Activated CD8-positive, alpha-beta memory T cell treated with anti-CD3 and anti-CD28 coated beads, Interleukin-2, amount 10 ng/mL, durations not matched to agents 7 days and 5 days (primary cell): Measurements from ENCODE around the gene ERC2. TPM values are rescaled to one million over a fixed set of nuclear protein-coding genes. Genes with fewer than 3 reads are reported as not detected.
"Not testable (repeated sequence)": the region's sequence is repeated elsewhere in the genome, so short reads cannot be mapped to it uniquely, and the experiment has no call there.

ENCODE experiments used
- ATAC-seq: fragments of 150-1000 bp; cut with Tn5 transposase; one replicate; pipeline ENCODE4 v1.10.0; 2021; ENCODE audit warnings: moderate library complexity
- CTCF ChIA-PET: fragments of 350-600 bp; sonication (Branson Sonifier 250); formaldehyde crosslinking; loops from one replicate; lab custom pipeline; 2021; ENCODE audit warnings: antibody characterized with exemption; lab: Charles Lee
- DNase-seq: peaks from one replicate; pipeline ENCODE4 v3.0.0-alpha.2; 2020
- H3K27ac Mint-ChIP-seq: one replicate; pipeline ENCODE4 v1.8.0; 2021; ENCODE audit warnings: mild to moderate bottlenecking, mixed read lengths
- H3K27me3 Mint-ChIP-seq: one replicate; pipeline ENCODE4 v1.8.0; 2021; ENCODE audit warnings: mixed read lengths
- H3K36me3 Mint-ChIP-seq: one replicate; pipeline ENCODE4 v1.8.0; 2021; ENCODE audit warnings: mild to moderate bottlenecking, mixed read lengths
- H3K4me1 Mint-ChIP-seq: one replicate; pipeline ENCODE4 v1.8.0; 2021; ENCODE audit warnings: mixed read lengths
- H3K4me3 Mint-ChIP-seq: one replicate; pipeline ENCODE4 v1.8.0; 2021; ENCODE audit warnings: mild to moderate bottlenecking, moderate library complexity, mixed read lengths
- H3K9me3 Mint-ChIP-seq: one replicate; pipeline ENCODE4 v1.8.0; 2022; ENCODE audit warnings: low read depth, mixed read lengths
- total RNA-seq, 2 experiments: library from RNA; stranded (reverse); gene quantifications; one replicate each; pipeline ENCODE4 v1.2.3, GENCODE V29; 2021

ERC2 gene
- total RNA-seq, 2 experiments from 2014 or later = not detected

GRCh38 chr3:55512571-55513343 lies 955.5 kb downstream of the ERC2 start:
- DNase-seq (no peak), ATAC-seq (no peak)
- Mint-ChIP-seq H3K27me3 (no peaks in the 10 kb centered on the region), H3K27ac (no peak overlapping the region), H3K4me1 (no peaks in the 10 kb centered on the region), H3K9me3 (no peaks in the 10 kb centered on the region), H3K36me3 (no peaks in the 10 kb centered on the region), H3K4me3 (no peak overlapping the region)
- CTCF ChIA-PET = no interaction called here

- CTCF ChIA-PET = no interaction called here
These were observed 956.2 kb downstream of the ERC2 start for GRCh38 chr3:55511895-55512570.

GRCh38 chr3:55508335-55508734 lies 959.9 kb downstream of the ERC2 start:
- Mint-ChIP-seq H3K27me3 (peaks cover 2% of the 10 kb centered on the region), H3K4me1 (no peaks in the 10 kb centered on the region), H3K4me3 (no peak overlapping the region), H3K36me3 (no peaks in the 10 kb centered on the region), H3K9me3 (no peaks in the 10 kb centered on the region), H3K27ac (no peak overlapping the region)
- DNase-seq = no peak
- CTCF ChIA-PET = no interaction called here
- no peak for ATAC-seq

More at GRCh38 chr3:55511895-55512570, 956.2 kb downstream of the ERC2 start:
- no peak for ATAC-seq
- no peak overlapping the region for H3K4me3 Mint-ChIP-seq
- no peak overlapping the region for H3K27ac Mint-ChIP-seq
- no peaks in the 10 kb centered on the region for H3K36me3 Mint-ChIP-seq
- H3K9me3 Mint-ChIP-seq = no peaks in the 10 kb centered on the region
- DNase-seq = no peak
- peaks cover 2% of the 10 kb centered on the region for H3K27me3 Mint-ChIP-seq
- no peaks in the 10 kb centered on the region for H3K4me1 Mint-ChIP-seq

GRCh38 chr3:55507808-55508207 lies 960.5 kb downstream of the ERC2 start:
- CTCF ChIA-PET = no interaction called here
- no peaks in the 10 kb centered on the region for H3K9me3 Mint-ChIP-seq
- no peaks in the 10 kb centered on the region for H3K36me3 Mint-ChIP-seq
- peaks cover 2% of the 10 kb centered on the region for H3K27me3 Mint-ChIP-seq
- DNase-seq (no peak), ATAC-seq (no peak)
- H3K4me1 Mint-ChIP-seq = no peaks in the 10 kb centered on the region
- H3K4me3 Mint-ChIP-seq = no peak overlapping the region
- H3K27ac Mint-ChIP-seq = no peak overlapping the region

- DNase-seq (no peak), ATAC-seq (no peak)
- Mint-ChIP-seq H3K4me1 (no peaks in the 10 kb centered on the region), H3K27ac (no peak overlapping the region), H3K4me3 (no peak overlapping the region), H3K27me3 (peaks cover 2% of the 10 kb centered on the region), H3K36me3 (no peaks in the 10 kb centered on the region), H3K9me3 (no peaks in the 10 kb centered on the region)
- CTCF ChIA-PET = no interaction called here
These were observed 962.5 kb downstream of the ERC2 start for GRCh38 chr3:55505776-55506175.

- H3K27me3 Mint-ChIP-seq, H3K4me3 Mint-ChIP-seq, ATAC-seq, H3K36me3 Mint-ChIP-seq, H3K4me1 Mint-ChIP-seq, CTCF ChIA-PET, DNase-seq, H3K27ac Mint-ChIP-seq, H3K9me3 Mint-ChIP-seq: not testable (repeated sequence)
These were observed 963.2 kb downstream of the ERC2 start for GRCh38 chr3:55505102-55505501.

GRCh38 chr3:55501905-55502304 lies 966.4 kb downstream of the ERC2 start:
- H3K9me3 Mint-ChIP-seq = no peaks in the 10 kb centered on the region
- no peak for DNase-seq
- H3K36me3 Mint-ChIP-seq = no peaks in the 10 kb centered on the region
- H3K27me3 Mint-ChIP-seq = no peaks in the 10 kb centered on the region
- no peak overlapping the region for H3K4me3 Mint-ChIP-seq
- H3K27ac Mint-ChIP-seq = no peak overlapping the region
- no peak for ATAC-seq
- no peaks in the 10 kb centered on the region for H3K4me1 Mint-ChIP-seq
- CTCF ChIA-PET = no interaction called here

GRCh38 chr3:55500555-55501330 lies 967.5 kb downstream of the ERC2 start:
- H3K4me1 Mint-ChIP-seq = no peaks in the 10 kb centered on the region
- H3K9me3 Mint-ChIP-seq = no peaks in the 10 kb centered on the region
- H3K27me3 Mint-ChIP-seq = no peaks in the 10 kb centered on the region
- no peak overlapping the region for H3K4me3 Mint-ChIP-seq
- no peak for ATAC-seq
- no peak overlapping the region for H3K27ac Mint-ChIP-seq
- CTCF ChIA-PET = no interaction called here
- DNase-seq = no peak
- H3K36me3 Mint-ChIP-seq = no peaks in the 10 kb centered on the region

- no peaks in the 10 kb centered on the region for H3K4me1 Mint-ChIP-seq
- no peak overlapping the region for H3K4me3 Mint-ChIP-seq
- DNase-seq (no peak), ATAC-seq (no peak)
- no peaks in the 10 kb centered on the region for H3K36me3 Mint-ChIP-seq
- no peak overlapping the region for H3K27ac Mint-ChIP-seq
- CTCF ChIA-PET = no interaction called here
- no peaks in the 10 kb centered on the region for H3K27me3 Mint-ChIP-seq
- no peaks in the 10 kb centered on the region for H3K9me3 Mint-ChIP-seq
These were observed 969.7 kb downstream of the ERC2 start for GRCh38 chr3:55498520-55498919.

- CTCF ChIA-PET = no interaction called here
- no peak for ATAC-seq
- Mint-ChIP-seq H3K4me1 (no peaks in the 10 kb centered on the region), H3K36me3 (no peaks in the 10 kb centered on the region), H3K27me3 (no peaks in the 10 kb centered on the region), H3K4me3 (no peak overlapping the region), H3K9me3 (no peaks in the 10 kb centered on the region), H3K27ac (no peak overlapping the region)
- no peak for DNase-seq
These were observed 971.0 kb downstream of the ERC2 start for GRCh38 chr3:55497250-55497649.

GRCh38 chr3:55494976-55495375 lies 973.3 kb downstream of the ERC2 start:
- no peak overlapping the region for H3K4me3 Mint-ChIP-seq
- CTCF ChIA-PET = no interaction called here
- no peak overlapping the region for H3K27ac Mint-ChIP-seq
- no peaks in the 10 kb centered on the region for H3K36me3 Mint-ChIP-seq
- H3K27me3 Mint-ChIP-seq = peaks cover 8% of the 10 kb centered on the region
- DNase-seq = no peak
- no peaks in the 10 kb centered on the region for H3K4me1 Mint-ChIP-seq
- no peak for ATAC-seq
- H3K9me3 Mint-ChIP-seq = no peaks in the 10 kb centered on the region

- Mint-ChIP-seq H3K27me3 (peaks cover 26% of the 10 kb centered on the region), H3K36me3 (no peaks in the 10 kb centered on the region), H3K4me1 (peaks cover 3% of the 10 kb centered on the region), H3K9me3 (no peaks in the 10 kb centered on the region), H3K4me3 (no peak overlapping the region), H3K27ac (no peak overlapping the region)
- DNase-seq (no peak), ATAC-seq (no peak)
- CTCF ChIA-PET = no interaction called here
These were observed 975.3 kb downstream of the ERC2 start for GRCh38 chr3:55492976-55493375.

- Mint-ChIP-seq H3K9me3 (no peaks in the 10 kb centered on the region), H3K4me3 (no peak overlapping the region), H3K27ac (no peak overlapping the region), H3K27me3 (peaks cover 41% of the 10 kb centered on the region), H3K36me3 (no peaks in the 10 kb centered on the region), H3K4me1 (peaks cover 11% of the 10 kb centered on the region)
- DNase-seq (no peak), ATAC-seq (no peak)
- CTCF ChIA-PET = no interaction called here
These were observed 976.9 kb downstream of the ERC2 start for GRCh38 chr3:55491296-55491816.
